ENCODE results near the gene ATXN1. TPM values are rescaled to one million over a fixed set of nuclear protein-coding genes. Genes with fewer than 3 reads are reported as not detected.
A peak's percentile ranks its signal among the peaks of the same experiment; 100 is the strongest.

The ATXN1 gene
- polyA plus RNA-seq, 6 donors from 2014 or later = 0.14 to 1.2 (median 0.60) TPM; not detected in 1

GRCh38 chr6:16326971-16327776 is 434.1 kb downstream of the ATXN1 start:
- H3K27me3 Mint-ChIP-seq = no peaks in the 10 kb centered on the region
- H3K27ac Mint-ChIP-seq = peak overlapping the region in 1 of 6 donors; percentile 63
- H3K9me3 Mint-ChIP-seq = no peaks in the 10 kb centered on the region
- H3K4me1 Mint-ChIP-seq = peaks cover 10 to 13% (median 10%) of the 10 kb centered on the region in 3 donors
- no peaks in the 10 kb centered on the region for H3K36me3 Mint-ChIP-seq
- H3K4me3 Mint-ChIP-seq = no peak overlapping the region
- DNase-seq (no peak), ATAC-seq (ENCODE audit: low read depth in 2 of 2) (no peak)

- ATAC-seq (ENCODE audit: low read depth in 2 of 2) = no peak
- no peak for DNase-seq
- H3K36me3 Mint-ChIP-seq = no peaks in the 10 kb centered on the region
- H3K9me3 Mint-ChIP-seq = no peaks in the 10 kb centered on the region
- no peak overlapping the region for H3K4me3 Mint-ChIP-seq
- H3K4me1 Mint-ChIP-seq = peaks cover 12 to 15% (median 13%) of the 10 kb centered on the region in 3 donors
- H3K27me3 Mint-ChIP-seq = no peaks in the 10 kb centered on the region
- peak overlapping the region in 1 of 6 donors; percentile 22 for H3K27ac Mint-ChIP-seq
Measured at GRCh38 chr6:16326531-16326930, 434.7 kb downstream of the ATXN1 start.

GRCh38 chr6:16324606-16325225 is 436.5 kb downstream of the ATXN1 start:
- no peak overlapping the region for H3K27ac Mint-ChIP-seq
- no peaks in the 10 kb centered on the region for H3K36me3 Mint-ChIP-seq
- ATAC-seq (ENCODE audit: low read depth in 2 of 2) (no peak), DNase-seq (no peak)
- no peaks in the 10 kb centered on the region for H3K9me3 Mint-ChIP-seq
- H3K27me3 Mint-ChIP-seq = no peaks in the 10 kb centered on the region
- H3K4me1 Mint-ChIP-seq = peaks cover 18 to 23% (median 18%) of the 10 kb centered on the region in 3 donors
- H3K4me3 Mint-ChIP-seq = no peak overlapping the region

- ATAC-seq (ENCODE audit: low read depth in 2 of 2) (no peak), DNase-seq (no peak)
- Mint-ChIP-seq H3K4me3 (no peak overlapping the region), H3K4me1 (peaks cover 19 to 23% (median 20%) of the 10 kb centered on the region in 3 donors), H3K9me3 (no peaks in the 10 kb centered on the region), H3K27me3 (no peaks in the 10 kb centered on the region), H3K27ac (no peak overlapping the region), H3K36me3 (no peaks in the 10 kb centered on the region)
Measured at GRCh38 chr6:16324184-16324583, 437.1 kb downstream of the ATXN1 start.

- Mint-ChIP-seq H3K27me3 (peaks cover 0 to 3% (median 2%) of the 10 kb centered on the region in 3 donors), H3K36me3 (no peaks in the 10 kb centered on the region), H3K4me3 (peak overlapping the region in 2 of 8 donors; percentile 3 to 62), H3K9me3 (no peaks in the 10 kb centered on the region), H3K4me1 (peaks cover 20 to 23% (median 23%) of the 10 kb centered on the region in 3 donors), H3K27ac (peak overlapping the region; percentile 54 to 96 (median 88))
- peak; percentile 88 to 91 for ATAC-seq (ENCODE audit: low read depth in 2 of 2)
- DNase-seq = peak; percentile 57
Measured at GRCh38 chr6:16322666-16323312, 438.5 kb downstream of the ATXN1 start.

GRCh38 chr6:16321826-16322225 is 439.4 kb downstream of the ATXN1 start:
- Mint-ChIP-seq H3K36me3 (no peaks in the 10 kb centered on the region), H3K4me1 (peaks cover 23% of the 10 kb centered on the region in 3 donors), H3K27ac (peak overlapping the region in 3 of 6 donors; percentile 10 to 87 (median 71)), H3K9me3 (no peaks in the 10 kb centered on the region), H3K27me3 (peaks cover 0 to 8% (median 4%) of the 10 kb centered on the region in 3 donors), H3K4me3 (no peak overlapping the region)
- no peak for DNase-seq
- no peak for ATAC-seq (ENCODE audit: low read depth in 2 of 2)

GRCh38 chr6:16321341-16321710 is 439.9 kb downstream of the ATXN1 start:
- H3K4me3 Mint-ChIP-seq = no peak overlapping the region
- no peaks in the 10 kb centered on the region for H3K36me3 Mint-ChIP-seq
- no peak for DNase-seq
- no peaks in the 10 kb centered on the region for H3K9me3 Mint-ChIP-seq
- H3K27ac Mint-ChIP-seq = peak overlapping the region in 1 of 6 donors; percentile 10
- H3K27me3 Mint-ChIP-seq = peaks cover 0 to 8% (median 4%) of the 10 kb centered on the region in 3 donors
- H3K4me1 Mint-ChIP-seq = peaks cover 23 to 25% (median 23%) of the 10 kb centered on the region in 3 donors
- ATAC-seq (ENCODE audit: low read depth in 2 of 2) = no peak

GRCh38 chr6:16320533-16321340 is 440.5 kb downstream of the ATXN1 start:
- peak overlapping the region in 2 of 8 donors; percentile 30 to 40 for H3K4me3 Mint-ChIP-seq
- H3K9me3 Mint-ChIP-seq = no peaks in the 10 kb centered on the region
- DNase-seq = no peak
- ATAC-seq (ENCODE audit: low read depth in 2 of 2) = no peak
- peaks cover 23 to 25% (median 23%) of the 10 kb centered on the region in 3 donors for H3K4me1 Mint-ChIP-seq
- peaks cover 0 to 8% (median 4%) of the 10 kb centered on the region in 3 donors for H3K27me3 Mint-ChIP-seq
- H3K36me3 Mint-ChIP-seq = no peaks in the 10 kb centered on the region
- H3K27ac Mint-ChIP-seq = peak overlapping the region in 1 of 6 donors; percentile 34

GRCh38 chr6:16319813-16320532 is 441.3 kb downstream of the ATXN1 start:
- DNase-seq = no peak
- H3K4me3 Mint-ChIP-seq = peak overlapping the region in 3 of 8 donors; percentile 30 to 40 (median 38)

GRCh38 chr6:16318953-16319720 is 442.1 kb downstream of the ATXN1 start:
- no peak overlapping the region for H3K27ac Mint-ChIP-seq
- H3K4me1 Mint-ChIP-seq = peaks cover 23 to 25% (median 23%) of the 10 kb centered on the region in 3 donors
- DNase-seq = no peak
- no peaks in the 10 kb centered on the region for H3K36me3 Mint-ChIP-seq
- ATAC-seq (ENCODE audit: low read depth in 2 of 2) = no peak
- no peak overlapping the region for H3K4me3 Mint-ChIP-seq
- peaks cover 4 to 8% (median 5%) of the 10 kb centered on the region in 3 donors for H3K27me3 Mint-ChIP-seq
- no peaks in the 10 kb centered on the region for H3K9me3 Mint-ChIP-seq

More at GRCh38 chr6:16319813-16320532, 441.3 kb downstream of the ATXN1 start:
- Mint-ChIP-seq H3K27ac (peak overlapping the region in 5 of 6 donors; percentile 0 to 69 (median 29)), H3K9me3 (no peaks in the 10 kb centered on the region), H3K27me3 (peaks cover 4 to 8% (median 4%) of the 10 kb centered on the region in 3 donors), H3K36me3 (no peaks in the 10 kb centered on the region), H3K4me1 (peaks cover 23 to 25% (median 23%) of the 10 kb centered on the region in 3 donors)
- ATAC-seq (ENCODE audit: low read depth in 2 of 2) = peak; percentile 29 to 32

- Mint-ChIP-seq H3K4me3 (no peak overlapping the region), H3K27me3 (peaks cover 4 to 8% (median 5%) of the 10 kb centered on the region in 3 donors), H3K9me3 (no peaks in the 10 kb centered on the region), H3K4me1 (peaks cover 23 to 25% (median 23%) of the 10 kb centered on the region in 3 donors), H3K36me3 (no peaks in the 10 kb centered on the region), H3K27ac (no peak overlapping the region)
- ATAC-seq (ENCODE audit: low read depth in 2 of 2) (no peak), DNase-seq (no peak)
Measured at GRCh38 chr6:16318538-16318937, 442.7 kb downstream of the ATXN1 start.

Data from naive B cell (primary cell).